ENCODE data around the gene NSD2.
"Not testable (repeated sequence)": the region's sequence is repeated elsewhere in the genome, so short reads cannot be mapped to it uniquely, and the experiment has no call there.

NSD2 gene

DNA sequence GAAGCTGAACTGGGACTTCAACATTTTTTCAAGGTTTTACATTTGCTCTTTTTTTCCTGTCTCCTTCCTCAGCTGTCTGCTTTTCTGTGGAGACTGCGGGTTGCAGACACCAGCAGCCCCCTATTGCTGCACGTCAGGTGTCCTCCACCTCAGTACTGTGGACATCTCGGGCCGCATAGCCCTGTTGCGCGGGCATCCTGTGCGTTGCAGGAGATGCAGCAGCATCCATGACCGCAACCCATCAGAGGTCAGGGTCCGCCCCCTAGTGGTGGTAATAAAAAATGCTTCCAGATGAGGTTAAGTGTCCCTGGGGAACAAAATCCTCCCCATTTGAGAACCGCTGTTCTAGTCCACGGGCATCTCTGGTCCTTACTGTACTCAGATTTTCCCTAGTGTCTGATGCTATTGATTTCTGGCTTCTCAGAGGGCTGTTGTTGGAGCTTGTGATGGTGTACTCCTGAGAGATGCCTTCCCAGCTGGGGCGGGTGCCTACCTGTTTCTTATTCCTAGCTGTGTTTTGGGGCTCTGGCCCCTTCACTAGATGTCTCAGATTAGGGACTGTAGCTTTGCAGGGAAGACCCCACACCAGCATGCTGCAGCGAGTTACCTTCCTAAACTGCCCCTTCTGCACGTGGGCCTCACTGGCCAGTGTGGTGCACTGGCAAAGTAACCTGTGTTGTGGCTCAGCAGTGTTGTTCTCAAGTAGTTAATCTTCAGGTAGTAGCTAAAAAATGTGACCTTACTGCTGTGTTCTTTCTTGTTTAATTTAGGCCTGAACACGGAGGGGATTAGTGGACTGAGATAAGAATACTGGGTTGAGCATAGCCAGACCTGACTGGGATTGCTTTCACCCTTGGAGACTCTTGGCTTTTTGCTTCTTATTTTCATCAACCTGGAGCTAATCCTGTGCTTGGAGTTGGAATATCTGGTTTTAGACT lies 28.2 kb downstream of the NSD2 start:
- peak; percentile 52 for DNase-seq

- DNase-seq: peak; percentile 4
Observed at GRCh38 chr4:1900087-1900433, 28.9 kb downstream of the NSD2 start.

DNA sequence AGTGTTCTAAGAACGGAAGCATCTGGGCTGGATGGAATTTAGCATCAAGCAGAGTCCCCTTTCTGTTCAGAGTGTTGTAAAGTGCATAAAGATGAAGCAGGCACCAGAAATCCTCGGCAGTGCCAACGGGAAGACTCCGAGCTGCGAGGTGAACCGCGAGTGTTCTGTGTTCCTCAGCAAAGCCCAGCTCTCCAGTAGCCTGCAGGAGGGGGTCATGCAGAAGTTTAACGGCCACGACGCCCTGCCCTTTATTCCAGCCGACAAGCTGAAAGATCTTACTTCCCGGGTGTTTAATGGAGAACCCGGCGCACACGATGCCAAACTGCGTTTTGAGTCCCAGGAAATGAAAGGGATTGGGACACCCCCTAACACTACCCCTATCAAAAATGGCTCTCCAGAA lies 29.4 kb downstream of the NSD2 start:
- DNase-seq: no peak

GRCh38 chr4:1901127-1901526 lies 29.9 kb downstream of the NSD2 start:
- DNase-seq: no peak

DNA sequence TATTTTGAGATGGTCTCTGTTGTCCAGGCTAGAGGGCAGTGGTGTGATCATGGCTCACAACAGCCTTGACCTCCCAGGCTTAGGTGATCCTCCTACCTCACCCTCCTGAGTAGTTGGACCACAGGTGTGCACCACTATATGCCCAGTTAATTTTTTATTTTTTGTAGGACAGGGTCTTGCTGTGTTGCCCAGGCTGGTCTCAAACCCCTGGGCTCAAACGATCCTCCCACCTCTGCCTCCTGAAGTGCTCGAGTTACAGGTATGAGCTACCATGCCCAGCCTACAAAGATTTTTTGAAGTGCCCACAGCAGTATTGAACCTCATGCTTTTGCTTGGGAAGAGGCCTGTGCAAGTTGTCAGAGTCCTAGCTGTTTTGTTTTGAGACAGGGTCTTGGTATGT lies 31.1 kb downstream of the NSD2 start:
- no peak for DNase-seq

GRCh38 chr4:1903035-1903434 lies 31.8 kb downstream of the NSD2 start:
- no peak for DNase-seq

DNA sequence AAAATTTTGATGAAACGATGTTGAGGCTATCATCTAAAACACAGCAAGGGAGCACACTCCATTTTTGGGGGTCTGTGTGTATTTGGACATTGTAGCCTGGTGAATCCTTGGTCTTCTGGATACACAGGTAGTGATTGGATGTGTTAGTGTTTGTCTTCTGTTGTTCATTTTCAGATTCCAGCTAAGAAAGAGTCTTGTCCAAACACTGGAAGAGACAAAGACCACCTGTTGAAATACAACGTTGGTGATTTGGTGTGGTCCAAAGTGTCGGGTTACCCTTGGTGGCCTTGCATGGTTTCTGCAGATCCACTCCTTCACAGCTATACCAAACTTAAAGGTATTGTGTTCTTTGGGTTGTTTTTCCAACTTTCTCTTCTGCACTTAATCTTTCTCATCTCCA lies 32.8 kb downstream of the NSD2 start:
- no peak for DNase-seq

DNA sequence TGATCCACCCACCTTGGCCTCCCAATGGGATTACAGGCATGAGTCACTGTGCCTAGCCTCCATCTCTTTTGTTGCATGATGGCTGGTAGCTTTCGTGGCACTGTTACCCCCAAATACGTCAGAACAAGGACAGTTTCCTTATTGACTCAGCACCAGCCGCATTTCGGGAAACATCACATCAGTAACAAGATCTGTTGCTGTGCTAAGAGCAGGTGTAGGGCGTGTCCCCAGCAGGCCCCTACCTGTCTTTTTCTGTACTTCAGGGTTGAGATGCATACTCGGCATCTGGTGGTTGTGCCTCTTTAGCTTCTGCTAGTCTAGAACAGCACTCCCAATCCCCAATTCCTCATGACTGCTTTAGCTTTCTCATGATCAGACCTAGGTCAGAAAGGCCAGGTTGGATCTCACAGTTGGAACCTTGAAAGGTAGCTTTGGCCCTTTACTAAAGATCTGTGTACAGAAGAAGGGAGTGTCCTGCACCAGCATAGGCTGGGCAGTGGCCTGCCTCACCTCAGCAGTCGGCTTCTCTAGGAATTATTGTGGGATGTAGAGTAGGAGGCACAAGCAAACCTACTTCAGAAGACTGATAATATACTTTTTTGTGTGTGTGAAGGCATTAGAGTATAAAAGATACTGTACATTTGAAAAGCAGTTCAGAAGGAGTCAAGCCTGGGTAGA lies 36.8 kb downstream of the NSD2 start:
- peak; percentile 40 for DNase-seq

- not testable (repeated sequence) for DNase-seq
Observed at GRCh38 chr4:1909696-1910095, 38.5 kb downstream of the NSD2 start.

- no peak for DNase-seq
Observed at GRCh38 chr4:1910643-1911042, 39.5 kb downstream of the NSD2 start.

- DNase-seq: not testable (repeated sequence)
Observed at GRCh38 chr4:1911316-1911715, 40.1 kb downstream of the NSD2 start.

DNA sequence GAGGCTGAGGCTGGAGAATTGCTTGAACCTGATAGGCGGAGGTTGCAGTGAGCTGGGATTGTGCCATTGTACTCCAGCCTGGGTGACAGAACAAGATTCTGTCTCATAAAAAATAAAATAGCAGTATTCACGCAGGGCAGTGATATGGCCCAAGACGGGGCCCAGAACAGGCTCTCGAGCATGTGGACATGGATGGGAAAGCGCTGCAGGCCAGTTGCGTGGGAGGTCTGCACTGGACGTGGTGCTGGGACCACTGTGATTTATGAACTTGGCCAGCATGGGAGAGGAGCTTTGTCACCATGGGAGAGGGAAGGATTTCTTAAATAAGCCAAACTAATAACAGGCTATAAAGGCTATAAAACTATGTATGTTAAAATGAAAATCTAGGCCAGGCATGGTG lies 51.6 kb downstream of the NSD2 start:
- DNase-seq: no peak

DNA sequence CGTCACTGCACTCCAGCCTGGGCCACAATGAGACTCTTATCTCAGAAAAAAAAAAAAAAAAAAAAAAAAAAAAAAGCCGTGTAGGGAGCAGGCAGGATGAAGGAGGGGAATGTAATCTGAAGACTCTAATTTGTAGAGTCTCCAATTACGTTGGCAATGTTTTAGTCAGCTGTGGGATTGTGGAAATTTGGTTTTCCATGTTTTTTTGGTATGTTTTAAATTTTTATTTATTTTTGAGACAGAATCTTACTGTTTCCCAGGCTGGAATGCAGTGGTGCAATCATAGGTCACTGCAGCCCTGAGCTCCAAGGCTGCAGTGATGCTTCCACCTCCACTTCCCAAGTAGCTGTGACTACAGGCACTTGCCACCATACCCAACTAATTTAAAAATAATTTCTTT lies 56.5 kb downstream of the NSD2 start:
- no peak for DNase-seq

DNA sequence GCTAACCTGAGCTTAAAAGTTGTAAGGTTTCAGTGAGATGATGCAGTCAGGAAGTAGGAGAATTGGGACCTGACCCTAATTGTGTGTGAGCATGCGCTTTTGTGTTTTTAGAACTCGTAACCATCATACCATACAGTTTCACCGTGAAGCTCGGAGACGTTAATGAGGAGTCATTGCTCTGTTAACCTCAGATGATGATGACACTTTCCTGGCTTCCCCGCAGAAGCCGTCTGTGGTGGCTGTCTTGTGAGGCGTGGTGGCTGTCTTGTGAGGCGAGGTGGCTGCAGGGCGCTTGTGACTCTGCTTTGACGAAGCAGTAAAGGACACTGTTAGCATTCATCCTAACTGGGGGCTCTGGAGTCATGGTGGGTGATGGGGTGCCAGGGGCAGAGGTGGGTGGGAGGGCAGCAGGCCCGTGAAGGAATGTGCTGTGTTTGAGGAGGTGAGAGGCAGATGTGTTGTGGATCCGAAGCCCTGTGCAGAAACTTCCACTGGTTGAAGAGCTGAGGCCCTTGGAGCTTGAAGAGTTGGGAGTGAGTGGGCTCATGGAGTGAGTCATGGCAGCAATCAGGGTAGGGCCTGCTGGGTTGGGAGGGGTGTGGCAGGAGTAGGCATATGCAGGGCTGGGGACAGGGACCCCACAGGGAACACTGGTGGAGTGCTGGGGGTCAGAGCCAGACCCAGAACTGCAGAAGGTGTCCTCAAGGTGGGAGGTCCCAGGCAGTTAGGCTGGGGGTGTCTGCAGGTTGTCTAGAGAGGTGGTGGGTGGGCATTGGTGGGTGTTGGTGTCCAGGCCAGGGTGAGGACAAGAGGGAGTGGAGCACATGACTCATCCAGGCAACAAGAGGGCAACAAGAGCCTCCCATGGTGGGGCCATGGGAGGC lies 57.4 kb downstream of the NSD2 start:
- DNase-seq: no peak

DNA sequence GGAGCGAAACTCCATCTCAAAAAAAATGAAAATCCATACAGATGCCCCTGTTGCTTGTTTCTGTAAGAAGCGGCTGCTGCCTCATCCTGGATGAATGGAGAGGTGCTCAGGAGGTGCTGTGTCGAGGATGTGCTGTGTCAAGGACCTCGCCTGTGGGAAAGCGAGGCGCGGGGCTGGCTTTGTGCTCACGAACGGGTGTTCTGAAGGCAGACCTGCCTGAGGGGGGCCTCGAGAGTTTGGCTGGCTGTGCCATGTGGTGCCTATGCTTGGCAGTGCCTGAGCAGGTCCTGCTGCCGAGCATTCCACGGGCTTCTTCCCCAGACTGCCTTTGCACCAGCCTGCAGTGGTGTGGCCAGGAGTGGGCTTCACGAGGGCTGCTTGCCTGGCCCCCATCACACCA lies 61.5 kb downstream of the NSD2 start:
- DNase-seq: no peak

GRCh38 chr4:1933700-1934099 lies 62.5 kb downstream of the NSD2 start:
- DNase-seq: no peak

DNA sequence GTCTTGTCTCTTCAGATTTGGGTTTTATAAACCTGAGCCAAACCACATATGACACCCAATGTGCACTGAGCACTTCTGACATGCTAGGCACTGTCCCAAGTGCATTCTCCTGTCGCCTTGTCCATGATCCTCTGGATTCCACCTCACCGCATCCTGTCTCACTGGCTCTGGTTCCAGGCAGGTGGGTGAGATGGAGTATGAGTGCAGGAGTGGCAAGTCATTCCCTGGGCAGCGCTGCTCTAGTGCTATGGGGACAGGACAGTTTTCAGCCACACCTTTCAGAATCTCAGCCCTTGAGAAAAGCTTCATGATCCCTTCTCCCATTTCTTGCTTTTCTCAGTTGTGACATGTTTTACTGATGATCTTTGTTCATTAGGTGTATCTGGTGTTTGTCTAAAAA lies 66.4 kb downstream of the NSD2 start:
- DNase-seq: no peak

GRCh38 chr4:1938027-1938426 lies 66.8 kb downstream of the NSD2 start:
- no peak for DNase-seq

GRCh38 chr4:1939664-1940509 lies 68.7 kb downstream of the NSD2 start:
- DNase-seq: peak; percentile 8

DNA sequence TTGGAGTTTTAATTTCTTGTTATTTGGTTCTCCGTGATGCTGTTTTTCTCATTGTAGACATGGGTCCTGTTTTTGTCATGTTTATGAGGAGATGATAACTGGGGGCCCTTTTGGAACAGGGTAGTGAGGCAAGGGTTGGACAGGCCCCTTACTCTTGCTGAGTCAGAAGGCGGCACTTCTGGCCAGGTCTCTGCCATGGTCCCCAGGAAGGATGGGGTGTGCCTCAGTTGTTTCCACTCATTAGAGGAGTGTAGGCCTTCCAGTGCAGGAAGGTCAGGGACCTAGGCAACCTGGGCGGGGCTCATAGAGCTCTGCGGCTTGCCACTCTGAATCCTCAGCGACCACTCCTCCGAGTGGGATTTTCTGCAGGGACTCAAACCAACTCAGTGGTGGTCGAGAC lies 69.4 kb downstream of the NSD2 start:
- no peak for DNase-seq

GRCh38 chr4:1943928-1944327 lies 72.7 kb downstream of the NSD2 start:
- no peak for DNase-seq

DNA sequence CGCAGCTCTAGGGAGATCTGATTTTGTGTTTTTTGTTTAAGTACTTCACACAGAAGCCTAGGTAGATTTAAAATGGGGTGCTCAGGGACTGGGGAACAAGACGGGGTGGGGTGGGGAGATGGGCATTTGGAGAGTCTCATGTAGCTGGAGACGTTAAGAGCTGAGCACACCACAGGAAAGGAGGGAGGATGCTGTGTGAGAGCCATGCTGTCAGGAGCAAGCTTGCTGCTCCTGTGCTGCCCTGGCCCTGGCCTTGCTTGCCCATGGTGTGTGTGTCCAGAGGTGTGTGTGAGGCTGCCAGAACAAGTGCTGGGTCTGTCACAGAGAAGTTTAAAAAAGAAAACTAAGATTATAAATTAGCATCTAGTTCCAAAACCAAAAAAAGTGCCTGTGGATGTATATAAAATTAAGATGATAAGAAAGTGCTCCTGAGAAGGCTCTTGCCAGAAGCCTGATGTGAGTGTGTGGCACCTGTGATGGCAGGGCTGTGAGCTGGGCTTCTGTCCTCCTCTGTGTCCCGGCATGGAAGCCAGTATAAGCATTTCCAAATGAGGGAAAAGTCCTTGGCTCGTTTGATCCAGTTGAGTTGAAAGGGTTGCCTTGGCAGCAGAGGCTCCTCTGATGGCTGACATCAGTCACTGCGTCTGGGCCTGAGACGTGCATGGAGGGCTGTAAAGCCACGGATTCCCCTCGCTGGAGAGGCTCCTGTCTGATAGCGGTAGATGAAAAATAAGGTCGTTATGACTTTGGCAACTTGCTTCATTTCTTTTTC lies 74.1 kb downstream of the NSD2 start:
- DNase-seq: no peak

Measured in NCI-H345 (cell line).